C4-2B (cell line): Measurements from ENCODE around the gene GALNT4.

Source experiments
- CTCF ChIP-seq: fragments of 450-650 bp; conservative IDR thresholded peaks from 2 replicates; pipeline ENCODE4 v1.5.1; 2017; ENCODE audit warnings: mild to moderate bottlenecking
- ZFX ChIP-seq: fragments of 450-650 bp; IDR thresholded peaks from 2 replicates; pipeline ENCODE4 v1.6.1; 2017

GRCh38 chr12:89492883-89493282 is 31.7 kb downstream of the GALNT4 start:
- TF ChIP-seq CTCF = no peak
- TF ChIP-seq ZFX = no peak
